Measurements from ENCODE around the gene RAB11B. TPM values are rescaled to one million over a fixed set of nuclear protein-coding genes. Genes with fewer than 3 reads are reported as not detected.
A peak's percentile ranks its signal among the peaks of the same experiment; 100 is the strongest.

The RAB11B gene
- total and polyA plus RNA-seq, 2 of the 13 experiments (the other 11 are each of a cell fraction or from before 2014, with no cell fraction given): 6.0 to 28.4 TPM

DNA sequence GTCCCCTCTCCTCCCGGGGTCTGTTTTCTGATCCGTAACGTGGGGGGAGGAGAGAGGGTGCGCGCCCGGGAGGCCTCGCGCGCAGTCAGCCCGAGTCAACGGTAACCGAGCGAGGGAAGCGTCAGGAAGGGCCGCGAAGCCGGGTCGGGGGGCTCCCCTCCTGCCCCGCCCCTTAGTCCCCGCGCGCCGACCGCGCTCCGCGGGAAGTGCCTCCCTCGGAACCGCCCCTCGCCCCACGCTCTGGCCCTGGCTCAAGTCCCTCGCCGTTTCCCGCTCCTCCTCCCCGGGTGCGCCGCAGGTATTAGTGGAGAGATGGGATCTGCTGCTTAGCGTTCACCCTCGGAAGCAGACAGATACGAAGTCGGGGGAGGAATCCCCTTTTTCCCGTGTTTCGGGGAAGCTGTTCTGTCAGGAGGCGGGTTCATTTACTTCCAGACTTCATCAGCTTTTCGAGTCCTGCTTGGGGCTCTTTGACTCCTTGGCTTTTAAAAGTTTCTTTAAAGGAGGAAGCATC lies 55.4 kb downstream of the RAB11B start (continued):
- TF ChIP-seq, protein P1, sequence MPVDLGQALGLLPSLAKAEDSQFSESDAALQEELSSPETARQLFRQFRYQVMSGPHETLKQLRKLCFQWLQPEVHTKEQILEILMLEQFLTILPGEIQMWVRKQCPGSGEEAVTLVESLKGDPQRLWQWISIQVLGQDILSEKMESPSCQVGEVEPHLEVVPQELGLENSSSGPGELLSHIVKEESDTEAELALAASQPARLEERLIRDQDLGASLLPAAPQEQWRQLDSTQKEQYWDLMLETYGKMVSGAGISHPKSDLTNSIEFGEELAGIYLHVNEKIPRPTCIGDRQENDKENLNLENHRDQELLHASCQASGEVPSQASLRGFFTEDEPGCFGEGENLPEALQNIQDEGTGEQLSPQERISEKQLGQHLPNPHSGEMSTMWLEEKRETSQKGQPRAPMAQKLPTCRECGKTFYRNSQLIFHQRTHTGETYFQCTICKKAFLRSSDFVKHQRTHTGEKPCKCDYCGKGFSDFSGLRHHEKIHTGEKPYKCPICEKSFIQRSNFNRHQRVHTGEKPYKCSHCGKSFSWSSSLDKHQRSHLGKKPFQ (CRISPR knock-in tag; IDR thresholded peaks at IDR 0.05; ENCODE audit: insufficient replicate concordance): no peak
- TF ChIP-seq ZNF792 (CRISPR knock-in tag; IDR thresholded peaks at IDR 0.05) (no peak), KDM5A (IDR thresholded peaks at IDR 0.05; ENCODE audit: borderline replicate concordance, low read length) (0 out of 2 replicates have a peak, but pooled peaks have one; percentile 14), HIVEP1 (CRISPR knock-in tag; IDR thresholded peaks at IDR 0.05) (0 out of 2 replicates have a peak, but pooled peaks have one; percentile 12), ZC3H13 (CRISPR knock-in tag; IDR thresholded peaks at IDR 0.05) (0 out of 2 replicates have a peak, but pooled peaks have one; percentile 23), IRX3 (CRISPR knock-in tag; IDR thresholded peaks at IDR 0.05; ENCODE audit: borderline replicate concordance, low read depth) (no peak), SIN3A (IDR thresholded peaks at IDR 0.05; ENCODE audit: borderline replicate concordance, low read depth, low read length) (peak; percentile 32; the same call in 1 of the 2 replicates), ZNF496 (CRISPR knock-in tag; IDR thresholded peaks at IDR 0.05; ENCODE audit: insufficient replicate concordance) (no peak), CEBPG (CRISPR knock-in tag; IDR thresholded peaks at IDR 0.05) (no peak), NCOR1 (IDR thresholded peaks at IDR 0.05; ENCODE audit: borderline replicate concordance, low read length) (no peak), PCBP1 (IDR thresholded peaks at IDR 0.05; ENCODE audit: borderline replicate concordance, low read depth, low read length) (0 out of 2 replicates have a peak, but pooled peaks have one; percentile 32), SPEN (CRISPR knock-in tag; IDR thresholded peaks at IDR 0.05; ENCODE audit: low read depth) (no peak), HOXA7 (CRISPR knock-in tag; IDR thresholded peaks at IDR 0.05) (no peak), YEATS2 (CRISPR knock-in tag; IDR thresholded peaks at IDR 0.05; ENCODE audit: borderline replicate concordance) (no peak), AHR (CRISPR knock-in tag; IDR thresholded peaks at IDR 0.05) (no peak)
- TF ChIP-seq, protein P2, sequence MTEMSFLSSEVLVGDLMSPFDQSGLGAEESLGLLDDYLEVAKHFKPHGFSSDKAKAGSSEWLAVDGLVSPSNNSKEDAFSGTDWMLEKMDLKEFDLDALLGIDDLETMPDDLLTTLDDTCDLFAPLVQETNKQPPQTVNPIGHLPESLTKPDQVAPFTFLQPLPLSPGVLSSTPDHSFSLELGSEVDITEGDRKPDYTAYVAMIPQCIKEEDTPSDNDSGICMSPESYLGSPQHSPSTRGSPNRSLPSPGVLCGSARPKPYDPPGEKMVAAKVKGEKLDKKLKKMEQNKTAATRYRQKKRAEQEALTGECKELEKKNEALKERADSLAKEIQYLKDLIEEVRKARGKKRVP (CRISPR knock-in tag; IDR thresholded peaks at IDR 0.05): 0 out of 4 replicates have a peak, but pooled peaks of 1 of the 2 experiments have one; percentile 21
- TF ChIP-seq, protein P3, sequence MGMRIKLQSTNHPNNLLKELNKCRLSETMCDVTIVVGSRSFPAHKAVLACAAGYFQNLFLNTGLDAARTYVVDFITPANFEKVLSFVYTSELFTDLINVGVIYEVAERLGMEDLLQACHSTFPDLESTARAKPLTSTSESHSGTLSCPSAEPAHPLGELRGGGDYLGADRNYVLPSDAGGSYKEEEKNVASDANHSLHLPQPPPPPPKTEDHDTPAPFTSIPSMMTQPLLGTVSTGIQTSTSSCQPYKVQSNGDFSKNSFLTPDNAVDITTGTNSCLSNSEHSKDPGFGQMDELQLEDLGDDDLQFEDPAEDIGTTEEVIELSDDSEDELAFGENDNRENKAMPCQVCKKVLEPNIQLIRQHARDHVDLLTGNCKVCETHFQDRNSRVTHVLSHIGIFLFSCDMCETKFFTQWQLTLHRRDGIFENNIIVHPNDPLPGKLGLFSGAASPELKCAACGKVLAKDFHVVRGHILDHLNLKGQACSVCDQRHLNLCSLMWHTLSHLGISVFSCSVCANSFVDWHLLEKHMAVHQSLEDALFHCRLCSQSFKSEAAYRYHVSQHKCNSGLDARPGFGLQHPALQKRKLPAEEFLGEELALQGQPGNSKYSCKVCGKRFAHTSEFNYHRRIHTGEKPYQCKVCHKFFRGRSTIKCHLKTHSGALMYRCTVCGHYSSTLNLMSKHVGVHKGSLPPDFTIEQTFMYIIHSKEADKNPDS (CRISPR knock-in tag; IDR thresholded peaks at IDR 0.05): no peak
- TF ChIP-seq, protein P4, sequence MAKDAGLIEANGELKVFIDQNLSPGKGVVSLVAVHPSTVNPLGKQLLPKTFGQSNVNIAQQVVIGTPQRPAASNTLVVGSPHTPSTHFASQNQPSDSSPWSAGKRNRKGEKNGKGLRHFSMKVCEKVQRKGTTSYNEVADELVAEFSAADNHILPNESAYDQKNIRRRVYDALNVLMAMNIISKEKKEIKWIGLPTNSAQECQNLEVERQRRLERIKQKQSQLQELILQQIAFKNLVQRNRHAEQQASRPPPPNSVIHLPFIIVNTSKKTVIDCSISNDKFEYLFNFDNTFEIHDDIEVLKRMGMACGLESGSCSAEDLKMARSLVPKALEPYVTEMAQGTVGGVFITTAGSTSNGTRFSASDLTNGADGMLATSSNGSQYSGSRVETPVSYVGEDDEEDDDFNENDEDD (CRISPR knock-in tag; IDR thresholded peaks at IDR 0.05; ENCODE audit: borderline replicate concordance): peak; percentile 41; the same call in 1 of the 2 replicates
